Cardiac fibroblast (primary cell): ENCODE data around the gene RAB3IL1.

ENCODE experiments used
- DNase-seq, 2 donors: peaks; one replicate each; pipeline versions ENCODE4 v3.0.0 to v3.0.0-alpha.2; 2010; ENCODE audit warnings: low read depth in 2 of 2
- H3K4me3 ChIP-seq, 2 donors: replicated peaks in 1 of 2; 1 replicate in 1 of 2; 2 replicates in 1 of 2; pipeline ENCODE4 v1.5.1; 2011; ENCODE audit warnings: low read depth in 2 of 2, low read length in 2 of 2, mild to moderate bottlenecking in 2 of 2, moderate library complexity in 1 of 2
- CTCF ChIP-seq: IDR thresholded peaks from one replicate; pipeline ENCODE4 v1.5.1; 2011; ENCODE audit warnings: low read depth, mild to moderate bottlenecking, low read length, inconsistent platforms

The RAB3IL1 gene

GRCh38 chr11:61962213-61963015 lies 45.0 kb upstream of the RAB3IL1 start:
- no peak for TF ChIP-seq CTCF
- no peak for DNase-seq
- H3K4me3 ChIP-seq: no peak overlapping the region

GRCh38 chr11:61961570-61962212 lies 44.3 kb upstream of the RAB3IL1 start:
- no peak for TF ChIP-seq CTCF
- no peak overlapping the region for H3K4me3 ChIP-seq
- peak; percentile 56 to 92 for DNase-seq

GRCh38 chr11:61960532-61960931 lies 43.2 kb upstream of the RAB3IL1 start:
- no peak overlapping the region for H3K4me3 ChIP-seq
- TF ChIP-seq CTCF: no peak

GRCh38 chr11:61959678-61960077 lies 42.3 kb upstream of the RAB3IL1 start:
- no peak for TF ChIP-seq CTCF
- no peak for DNase-seq
- H3K4me3 ChIP-seq: no peak overlapping the region

More at GRCh38 chr11:61960532-61960931, 43.2 kb upstream of the RAB3IL1 start:
- DNase-seq: no peak

GRCh38 chr11:61959114-61959513 lies 41.7 kb upstream of the RAB3IL1 start:
- DNase-seq: no peak
- H3K4me3 ChIP-seq: no peak overlapping the region
- TF ChIP-seq CTCF: no peak

- TF ChIP-seq CTCF: no peak
- no peak for DNase-seq
- H3K4me3 ChIP-seq: no peak overlapping the region
These were observed 41.2 kb upstream of the RAB3IL1 start for GRCh38 chr11:61958590-61958989.
